GM19397 (cell line): ENCODE measurements around the gene ZBTB16.

ENCODE experiments used
- ATAC-seq: cut with Tn5 transposase; IDR thresholded peaks from one replicate; pipeline ENCODE4 v1.9.1; 2021; ENCODE audit warnings: mild to moderate bottlenecking, moderate library complexity; ENCODE audit not compliant: unreplicated experiment

Gene ZBTB16

GRCh38 chr11:114293201-114293711, 233.7 kb downstream of the ZBTB16 start:
- no peak for ATAC-seq

GRCh38 chr11:114295676-114296604, 236.4 kb downstream of the ZBTB16 start, which contains the start of gene NNMT:
Gene NNMT, plus strand, starts transcription at chr11:114296399. Its CDS starts 158 bp downstream, at chr11:114296557.
- ATAC-seq, result no peak

DNA sequence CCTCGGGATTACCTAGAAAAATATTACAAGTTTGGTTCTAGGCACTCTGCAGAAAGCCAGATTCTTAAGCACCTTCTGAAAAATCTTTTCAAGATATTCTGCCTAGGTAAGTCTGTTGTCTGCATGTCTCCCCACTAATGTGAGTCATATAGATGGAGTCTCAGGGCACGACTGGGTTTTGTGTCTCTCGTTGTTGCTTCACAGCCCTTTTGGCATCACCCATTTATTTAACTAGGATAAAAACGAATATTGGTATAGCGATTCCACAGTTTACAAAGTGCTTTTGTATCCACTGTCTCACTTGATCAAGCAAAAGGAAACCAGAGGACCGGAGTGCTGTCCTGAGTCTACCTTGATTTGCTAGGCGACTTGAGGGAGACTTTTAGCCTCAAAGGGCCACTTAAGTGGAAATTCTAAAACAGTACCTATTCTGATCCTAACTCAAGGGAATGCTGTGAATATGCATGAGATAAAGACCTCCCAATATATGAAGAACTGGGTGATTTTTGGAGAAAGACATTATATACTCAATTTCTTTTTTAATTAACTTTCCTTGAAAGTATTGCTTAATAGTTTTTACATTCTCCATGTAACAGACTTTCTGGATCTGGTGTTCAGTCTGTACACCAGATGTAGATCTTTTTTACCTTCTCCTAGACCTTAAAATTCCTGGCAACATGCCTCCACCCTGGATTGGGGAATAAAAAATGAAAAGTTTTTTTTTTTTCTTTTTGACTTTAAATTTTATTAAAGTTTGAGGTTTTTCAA, 237.3 kb downstream of the ZBTB16 start:
- no peak for ATAC-seq

- ATAC-seq, result no peak
Measured at GRCh38 chr11:114297806-114298709, 238.5 kb downstream of the ZBTB16 start.

GRCh38 chr11:114298710-114299109, 239.2 kb downstream of the ZBTB16 start:
- ATAC-seq, result no peak
